HG03175 (cell line): Measurements from ENCODE around the gene OTUB1.
"Not testable (repeated sequence)": the region's sequence is repeated elsewhere in the genome, so short reads cannot be mapped to it uniquely, and the experiment has no call there.

ENCODE experiments used
- ATAC-seq: cut with Tn5 transposase; IDR thresholded peaks from one replicate; pipeline ENCODE4 v1.9.1; 2021; ENCODE audit warnings: mild to moderate bottlenecking, moderate library complexity; ENCODE audit not compliant: unreplicated experiment

Gene OTUB1

DNA sequence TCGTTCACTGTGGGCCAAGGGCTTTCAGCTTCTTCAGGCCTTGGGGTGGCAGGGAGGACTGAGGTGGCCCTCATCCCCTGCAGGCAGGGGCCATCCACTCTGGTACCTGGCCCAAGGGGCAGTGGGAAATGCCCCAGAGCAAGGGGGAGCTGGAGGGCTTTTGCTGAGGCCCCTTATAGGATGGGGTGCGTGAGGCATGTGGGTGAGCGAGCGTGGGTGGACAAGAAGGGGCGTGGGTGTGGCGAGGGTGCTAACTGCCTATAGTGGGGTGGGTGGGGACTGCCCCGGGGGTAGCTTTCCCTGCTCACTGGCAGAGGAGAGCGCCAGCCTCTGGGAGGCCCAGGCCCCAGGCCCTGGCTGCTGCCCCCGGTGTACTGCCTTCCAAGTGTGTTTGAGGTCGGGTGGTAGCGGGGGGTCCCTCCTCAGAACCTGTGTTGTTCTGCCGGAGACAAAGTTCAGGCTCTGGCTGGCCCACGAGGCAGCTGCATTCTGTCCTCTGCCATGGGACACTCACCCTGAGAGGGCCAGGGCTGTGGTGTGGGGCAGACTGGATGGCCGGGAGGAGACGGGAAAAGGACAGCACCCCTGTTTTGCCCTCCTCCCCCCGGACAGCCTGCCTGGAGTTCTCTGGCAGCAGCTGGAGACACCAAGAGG, 52.9 kb downstream of the OTUB1 start:
- ATAC-seq: no peak

GRCh38 chr11:64040684-64041322, 54.6 kb downstream of the OTUB1 start:
- ATAC-seq: no peak

GRCh38 chr11:64041846-64042245, 55.6 kb downstream of the OTUB1 start:
- no peak for ATAC-seq

- ATAC-seq: no peak
Observed at GRCh38 chr11:64042301-64042700, 56.1 kb downstream of the OTUB1 start.

DNA sequence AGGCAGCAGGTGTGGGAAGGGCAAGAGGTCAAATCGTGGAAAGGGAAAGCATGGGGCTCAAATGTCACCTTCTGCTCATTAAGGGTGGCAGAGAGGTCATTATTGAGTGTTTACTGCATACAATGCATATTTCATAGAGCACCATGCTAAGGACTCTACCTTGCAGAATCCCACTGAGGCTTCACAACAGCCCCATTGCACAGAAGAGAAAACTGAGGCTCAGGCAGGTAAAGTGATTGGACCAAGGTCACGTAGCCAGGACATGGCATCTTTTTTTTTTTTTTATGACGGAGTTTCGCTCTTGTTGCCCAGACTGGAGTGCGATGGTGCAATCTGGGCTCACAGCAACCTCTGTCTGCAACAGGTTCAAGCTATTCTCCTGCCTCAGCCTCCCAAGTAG, 57.3 kb downstream of the OTUB1 start:
- ATAC-seq: no peak

- no peak for ATAC-seq
Observed at GRCh38 chr11:64044730-64045393, 58.6 kb downstream of the OTUB1 start.

DNA sequence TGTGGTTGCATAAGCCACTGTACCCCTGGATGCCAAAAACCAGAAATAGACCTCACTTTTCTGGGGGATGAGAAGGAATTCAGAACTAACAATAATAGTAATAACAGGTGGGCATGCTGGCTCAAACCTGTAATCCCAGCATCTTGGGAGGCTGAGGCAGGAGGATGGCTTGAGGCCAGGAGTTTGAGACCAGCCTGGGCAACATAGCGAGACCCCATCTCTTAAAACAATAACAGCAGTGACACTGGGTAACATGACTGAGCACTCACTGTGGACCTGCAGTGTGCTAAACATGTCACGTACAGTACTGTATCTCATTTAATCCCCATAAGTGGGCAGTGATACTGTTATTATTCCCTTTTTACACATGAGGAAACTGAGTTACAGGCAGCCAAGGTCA, 59.5 kb downstream of the OTUB1 start:
- ATAC-seq: no peak

DNA sequence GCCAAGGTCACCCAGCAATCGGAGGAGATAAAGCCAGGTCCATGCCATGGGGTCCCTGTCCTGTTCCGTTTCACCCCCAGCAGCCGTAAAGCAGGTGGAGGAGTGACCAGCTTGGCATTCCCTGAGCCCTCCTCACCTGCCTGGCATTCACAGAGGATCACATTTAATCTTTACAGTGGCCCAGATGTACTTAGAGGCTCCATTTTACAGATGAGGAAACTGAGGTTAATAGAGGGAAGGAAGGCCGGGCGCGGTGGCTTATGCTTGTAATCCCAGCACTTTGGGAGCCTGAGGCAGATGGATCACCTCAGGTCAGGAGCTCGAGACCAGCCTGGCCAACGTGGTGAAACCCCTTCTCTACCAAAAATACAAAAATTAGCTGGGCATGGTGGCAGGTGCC, 61.1 kb downstream of the OTUB1 start:
- not testable (repeated sequence) for ATAC-seq
